H9 (cell line): Measurements from ENCODE around the gene LINC01488. TPM values are rescaled to one million over a fixed set of nuclear protein-coding genes. Genes with fewer than 3 reads are reported as not detected.

Source experiments
- DNase-seq: peaks from one replicate; pipeline ENCODE4 v3.0.0-alpha.2; 2017
- H2AFZ ChIP-seq: one replicate; pipeline ENCODE4 v1.6.1; 2013; ENCODE audit warnings: mild to moderate bottlenecking, low read length, control low read depth, moderate library complexity
- H2AK5ac ChIP-seq: 2 replicates; pipeline ENCODE4 v1.6.1; 2013; ENCODE audit warnings: low read length, control low read depth, mixed read lengths; ENCODE audit not compliant: insufficient read length
- H2BK120ac ChIP-seq: one replicate; pipeline ENCODE4 v1.6.1; 2013; ENCODE audit warnings: low read depth, mild to moderate bottlenecking, low read length, control low read depth, inconsistent platforms; ENCODE audit not compliant: poor library complexity, severe bottlenecking
- H2BK12ac ChIP-seq: 2 replicates; pipeline ENCODE4 v1.6.1; 2013; ENCODE audit warnings: low read length, control low read depth, mixed read lengths, low read depth; ENCODE audit not compliant: insufficient read length
- H2BK15ac ChIP-seq: 2 replicates; pipeline ENCODE4 v1.6.1; 2013; ENCODE audit warnings: low read depth, low read length, control low read depth
- H2BK20ac ChIP-seq: one replicate; pipeline ENCODE4 v1.6.1; 2013; ENCODE audit warnings: low read depth, mild to moderate bottlenecking, low read length, control low read depth, inconsistent platforms; ENCODE audit not compliant: poor library complexity, severe bottlenecking
- H2BK5ac ChIP-seq: 2 replicates; pipeline ENCODE4 v1.6.1; 2013; ENCODE audit warnings: low read length, control low read depth, mixed read lengths; ENCODE audit not compliant: insufficient read length
- H3K14ac ChIP-seq: 2 replicates; pipeline ENCODE4 v1.6.1; 2013; ENCODE audit warnings: low read length, control low read depth; ENCODE audit not compliant: insufficient read depth
- H3K18ac ChIP-seq: 2 replicates; pipeline ENCODE4 v1.6.1; 2013; ENCODE audit warnings: low read depth, mild to moderate bottlenecking, mixed read lengths, low read length, control low read depth; ENCODE audit not compliant: insufficient read length
- H3K23ac ChIP-seq: 2 replicates; pipeline ENCODE4 v1.6.1; 2013; ENCODE audit warnings: low read length, control low read depth, mixed read lengths, low read depth; ENCODE audit not compliant: insufficient read length
- H3K23me2 ChIP-seq: 2 replicates; pipeline ENCODE4 v1.6.1; 2013; ENCODE audit warnings: low read depth, mild to moderate bottlenecking, mixed read lengths, low read length, control low read depth; ENCODE audit not compliant: insufficient read length, poor library complexity, severe bottlenecking
- H3K27ac ChIP-seq: 2 replicates; pipeline ENCODE4 v1.5.1; 2013; ENCODE audit warnings: low read length, control low read depth, mixed read lengths, low read depth; ENCODE audit not compliant: insufficient read length
- H3K27me3 ChIP-seq: 2 replicates; pipeline ENCODE4 v1.6.1; 2013; ENCODE audit warnings: low read length, control low read depth, inconsistent platforms; ENCODE audit not compliant: insufficient read depth
- H3K4ac ChIP-seq: 2 replicates; pipeline ENCODE4 v1.6.1; 2013; ENCODE audit warnings: low read depth, mild to moderate bottlenecking, control low read depth, inconsistent platforms, low read length, moderate library complexity
- H3K4me1 ChIP-seq: 2 replicates; pipeline ENCODE4 v1.6.1; 2013; ENCODE audit warnings: low read length, control low read depth, inconsistent platforms; ENCODE audit not compliant: insufficient read depth
- H3K4me2 ChIP-seq: 2 replicates; pipeline ENCODE4 v1.6.1; 2013; ENCODE audit warnings: low read length, control low read depth, mixed read lengths; ENCODE audit not compliant: insufficient read length, insufficient read depth
- H3K56ac ChIP-seq: 2 replicates; pipeline ENCODE4 v1.6.1; 2013; ENCODE audit warnings: low read depth, mild to moderate bottlenecking, mixed read lengths, low read length, control low read depth; ENCODE audit not compliant: insufficient read length
- H3K79me1 ChIP-seq: 2 replicates; pipeline ENCODE4 v1.6.1; 2013; ENCODE audit warnings: low read depth, mild to moderate bottlenecking, moderate library complexity, low read length, control low read depth, inconsistent platforms; ENCODE audit not compliant: insufficient read depth, poor library complexity, severe bottlenecking
- H3K79me2 ChIP-seq: 2 replicates; pipeline ENCODE4 v1.6.1; 2013; ENCODE audit warnings: low read length, control low read depth, inconsistent platforms; ENCODE audit not compliant: insufficient read depth
- H3K9ac ChIP-seq: 2 replicates; pipeline ENCODE4 v1.6.1; 2013; ENCODE audit warnings: low read length, control low read depth, mixed read lengths; ENCODE audit not compliant: insufficient read length; ENCODE audit errors: extremely low read depth
- H3K9me3 ChIP-seq: one replicate; pipeline ENCODE4 v1.6.1; 2013; ENCODE audit warnings: low read depth, low read length, inconsistent platforms; ENCODE audit not compliant: control insufficient read depth
- H3T11ph ChIP-seq: one replicate; pipeline ENCODE4 v1.6.1; 2013; ENCODE audit warnings: mild to moderate bottlenecking, low read length, control low read depth, inconsistent platforms
- H4K20me1 ChIP-seq: one replicate; pipeline ENCODE4 v1.6.1; 2013; ENCODE audit not compliant: control insufficient read depth, insufficient read length, insufficient read depth
- H4K5ac ChIP-seq: 2 replicates; pipeline ENCODE4 v1.6.1; 2013; ENCODE audit warnings: low read depth, mild to moderate bottlenecking, mixed read lengths, low read length, control low read depth; ENCODE audit not compliant: insufficient read length
- H4K8ac ChIP-seq: replicated peaks from 2 replicates; pipeline ENCODE4 v1.6.1; 2013; ENCODE audit warnings: low read length, control low read depth, mixed read lengths, low read depth; ENCODE audit not compliant: insufficient read length
- H4K91ac ChIP-seq: 2 replicates; pipeline ENCODE4 v1.6.1; 2013; ENCODE audit warnings: low read depth, mild to moderate bottlenecking, moderate library complexity, mixed read lengths, low read length, control low read depth; ENCODE audit not compliant: insufficient read length
- H3K27ac Mint-ChIP-seq, 3 experiments: 2 replicates in 2 of 3; 3 replicates in 1 of 3; pipeline ENCODE4 v1.8.0; 2020 to 2021; ENCODE audit warnings: mixed read lengths in 3 of 3, mild to moderate bottlenecking in 1 of 3, moderate library complexity in 1 of 3
- H3K27me3 Mint-ChIP-seq: 2 replicates; pipeline ENCODE4 v1.8.0; 2021; ENCODE audit warnings: low read depth, mild to moderate bottlenecking, moderate library complexity, mixed read lengths
- H3K36me3 Mint-ChIP-seq, 3 experiments: 2 replicates in 2 of 3; 3 replicates in 1 of 3; pipeline ENCODE4 v1.8.0; 2020 to 2021; ENCODE audit warnings: low read depth in 3 of 3, mixed read lengths in 3 of 3; ENCODE audit not compliant: insufficient read depth in 1 of 3
- H3K4me1 Mint-ChIP-seq, 2 experiments: 2 replicates each; pipeline ENCODE4 v1.8.0; 2020; ENCODE audit warnings: mixed read lengths in 2 of 2
- H3K4me3 Mint-ChIP-seq, 2 experiments: 2 replicates in 1 of 2; 3 replicates in 1 of 2; pipeline ENCODE4 v1.8.0; 2020 to 2021; ENCODE audit warnings: mild to moderate bottlenecking in 2 of 2, mixed read lengths in 2 of 2, moderate library complexity in 1 of 2
- H3K9me3 Mint-ChIP-seq, 2 experiments: 2 replicates in 1 of 2; 3 replicates in 1 of 2; pipeline ENCODE4 v1.8.0; 2020; ENCODE audit warnings: mild to moderate bottlenecking in 2 of 2, mixed read lengths in 2 of 2, moderate library complexity in 1 of 2
- CTCF ChIP-seq: fragments of 200-600 bp; sonication (generic); conservative IDR thresholded peaks from 3 replicates; pipeline ENCODE4 v1.8.0; 2021; ENCODE audit warnings: antibody characterized with exemption, mild to moderate bottlenecking
- WGBS: extraction: QIAGEN DNeasy Blood & Tissue Kit; methylation state at CpG from one replicate; pipeline ENCODE4 v1.1.7; 2013; ENCODE audit warnings: missing lambda C conversion rate, low lambda C conversion rate, mixed read lengths; ENCODE audit not compliant: insufficient read length; ENCODE audit errors: extremely low coverage; 5-methylcytosine and 5-hydroxymethylcytosine counted together
- total RNA-seq: library from RNA; stranded (reverse); gene quantifications from 2 replicates; pipeline ENCODE4 v1.2.1, GENCODE V29; 2021

The LINC01488 gene
- total RNA-seq, 1 experiment from 2014 or later = not detected

DNA sequence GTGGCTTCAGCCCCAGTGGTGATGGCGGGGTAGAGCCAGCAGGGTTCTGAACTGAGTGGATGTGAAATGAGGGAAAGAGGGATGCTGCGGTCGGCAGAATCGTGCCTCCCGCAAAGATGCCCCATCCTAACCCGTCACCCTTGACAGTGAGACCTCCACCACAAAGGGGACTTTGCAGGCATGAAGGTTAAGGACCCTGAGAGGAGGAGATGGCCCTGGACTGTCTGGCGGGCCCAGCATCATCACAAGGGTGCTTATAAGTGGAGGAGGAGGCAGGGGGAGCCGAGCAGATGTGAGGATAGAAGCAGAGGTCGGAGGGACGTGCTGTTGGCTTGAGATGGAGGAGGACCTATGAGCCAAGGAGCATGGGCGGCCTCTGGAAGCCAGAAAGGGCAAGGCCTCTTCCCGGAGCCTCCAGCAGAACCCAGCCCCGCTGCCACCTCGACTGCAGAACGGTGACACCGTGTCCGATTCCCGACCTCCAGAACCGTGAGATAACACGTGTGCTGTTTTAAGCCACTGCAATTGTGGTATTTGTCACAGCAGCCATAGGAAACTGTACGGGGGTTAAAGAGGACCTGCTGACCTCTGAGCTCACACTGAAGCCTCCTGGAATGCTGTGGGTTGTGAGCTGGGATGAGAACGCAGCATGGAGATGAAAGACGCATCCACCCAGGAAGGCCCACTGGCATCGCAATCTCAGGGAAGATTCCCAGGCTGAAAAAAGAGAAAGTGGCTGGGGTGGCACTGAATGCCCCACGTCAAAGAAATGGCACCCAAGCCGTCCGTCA is 10.9 kb downstream of the LINC01488 start:
- WGBS = no CpG with 5 or more reads among the region's 27 CpGs
- H3K4me3 Mint-ChIP-seq = no peak overlapping the region

More for the DNA sequence above, 10.9 kb downstream of the LINC01488 start:
- Histone ChIP-seq H3K4me2 (no peak overlapping the region), H3K14ac (no peak overlapping the region; the same call in 1 of the 2 replicates), H3K9ac (no peak overlapping the region), H3K27ac (no peak overlapping the region), H2BK5ac (no peak overlapping the region), H3K79me1 (no peaks in the 10 kb centered on the region), H3K27me3 (no peaks in the 10 kb centered on the region), H3T11ph (no peak overlapping the region), H4K91ac (no peak overlapping the region), H3K56ac (no peak overlapping the region), H2BK15ac (no peak overlapping the region), H3K4ac (no peak overlapping the region), H4K5ac (no peak overlapping the region), H4K8ac (no peak overlapping the region), H2BK120ac (no peak overlapping the region), H4K20me1 (no peaks in the 10 kb centered on the region), H3K79me2 (no peaks in the 10 kb centered on the region), H2BK12ac (no peak overlapping the region), H3K23ac (no peak overlapping the region), H3K18ac (no peak overlapping the region), H3K4me1 (no peaks in the 10 kb centered on the region), H2BK20ac (no peak overlapping the region), H3K9me3 (no peaks in the 10 kb centered on the region), H2AK5ac (no peak overlapping the region), H2AFZ (no peak overlapping the region), H3K23me2 (no peaks in the 10 kb centered on the region)
- H3K4me1 Mint-ChIP-seq = peaks cover 0 to 6% of the 10 kb centered on the region in 2 experiments; a peak in 1 of 4 replicates
- no peaks in the 10 kb centered on the region for H3K9me3 Mint-ChIP-seq
- H3K27ac Mint-ChIP-seq = peak overlapping the region in 1 of 3 experiments; percentile 65; a peak in 1 of 7 replicates
- TF ChIP-seq CTCF = no peak
- no peak for DNase-seq
- peaks cover 11% of the 10 kb centered on the region for H3K27me3 Mint-ChIP-seq
- no peaks in the 10 kb centered on the region for H3K36me3 Mint-ChIP-seq
